ENCODE measurements around the gene TNRC6B.

TNRC6B gene

GRCh38 chr22:40331706-40332105, 154.0 kb downstream of the TNRC6B start:
- H3K23ac ChIP-seq (ENCODE audit: low read length in 2 of 2): no peak overlapping the region
- no peak overlapping the region for H3K27ac ChIP-seq (ENCODE audit: low read length, poor library complexity, severe bottlenecking)
- WGBS: 87% methylated on average over 4 of the region's 4 CpGs
- no peak overlapping the region for H2BK5ac ChIP-seq (ENCODE audit: low read depth, low read length, poor library complexity, severe bottlenecking)
- H2BK12ac ChIP-seq (ENCODE audit: low read length in 2 of 2): no peak overlapping the region
- H3K4me2 ChIP-seq (ENCODE audit: low read length, poor library complexity, severe bottlenecking): no peak overlapping the region
- no peak overlapping the region for H2AK5ac ChIP-seq (ENCODE audit: low read length, severe bottlenecking)
- no peak overlapping the region for H3K9ac ChIP-seq (ENCODE audit: low read length)
- H3K9me3 ChIP-seq (ENCODE audit: control insufficient read depth, low read length): no peaks in the 10 kb centered on the region
- no peak overlapping the region for H4K8ac ChIP-seq (ENCODE audit: low read length)
- H3K14ac ChIP-seq (ENCODE audit: low read length in 2 of 2): peak overlapping the region in 1 of 2 experiments; percentile 42
- H3K4me3 ChIP-seq (ENCODE audit: insufficient read depth in 1 of 2, low read depth in 1 of 2, low read length in 2 of 2): no peak overlapping the region
- no peak overlapping the region for H4K91ac ChIP-seq (ENCODE audit: low read length)
- H2BK15ac ChIP-seq (ENCODE audit: low read depth, poor library complexity, severe bottlenecking): no peak overlapping the region
- peaks cover 7% of the 10 kb centered on the region for H3K4me1 ChIP-seq (ENCODE audit: control insufficient read depth, insufficient read depth, low read depth, low read length)
- H3K79me1 ChIP-seq (replicated peaks; ENCODE audit: low read length, poor library complexity, severe bottlenecking): peaks cover 4% of the 10 kb centered on the region
- H2AFZ ChIP-seq (ENCODE audit: low read depth, low read length): no peak overlapping the region
- H2BK120ac ChIP-seq (ENCODE audit: low read depth, low read length): no peak overlapping the region
- no peaks in the 10 kb centered on the region for H3K27me3 ChIP-seq (ENCODE audit: control insufficient read depth in 1 of 2, insufficient read depth in 1 of 2, low read length in 2 of 2)
- H3K18ac ChIP-seq (ENCODE audit: low read depth in 1 of 2, low read length in 2 of 2): no peak overlapping the region
- peaks cover 15 to 56% of the 10 kb centered on the region in 2 experiments for H3K36me3 ChIP-seq (ENCODE audit: control insufficient read depth in 1 of 2, insufficient read depth in 2 of 2, low read depth in 1 of 2, low read length in 2 of 2)
- no peak for DNase-seq
- H3K4ac ChIP-seq (ENCODE audit: low read depth in 1 of 2, low read length in 2 of 2): no peak overlapping the region

- Histone ChIP-seq H3K79me1 (replicated peaks; ENCODE audit: low read length, poor library complexity, severe bottlenecking) (peaks cover 4% of the 10 kb centered on the region), H3K18ac (ENCODE audit: low read depth in 1 of 2, low read length in 2 of 2) (no peak overlapping the region), H3K4me1 (ENCODE audit: control insufficient read depth, insufficient read depth, low read depth, low read length) (peaks cover 5% of the 10 kb centered on the region), H2BK120ac (ENCODE audit: low read depth, low read length) (no peak overlapping the region), H2BK15ac (ENCODE audit: low read depth, poor library complexity, severe bottlenecking) (no peak overlapping the region), H3K23ac (ENCODE audit: low read length in 2 of 2) (no peak overlapping the region), H4K91ac (ENCODE audit: low read length) (no peak overlapping the region), H4K8ac (ENCODE audit: low read length) (no peak overlapping the region), H3K4me2 (ENCODE audit: low read length, poor library complexity, severe bottlenecking) (no peak overlapping the region), H3K36me3 (ENCODE audit: control insufficient read depth in 1 of 2, insufficient read depth in 2 of 2, low read depth in 1 of 2, low read length in 2 of 2) (peaks cover 15 to 49% of the 10 kb centered on the region in 2 experiments), H3K14ac (ENCODE audit: low read length in 2 of 2) (no peak overlapping the region), H3K4me3 (ENCODE audit: insufficient read depth in 1 of 2, low read depth in 1 of 2, low read length in 2 of 2) (no peak overlapping the region), H2BK5ac (ENCODE audit: low read depth, low read length, poor library complexity, severe bottlenecking) (no peak overlapping the region), H3K4ac (ENCODE audit: low read depth in 1 of 2, low read length in 2 of 2) (no peak overlapping the region), H3K9me3 (ENCODE audit: control insufficient read depth, low read length) (no peaks in the 10 kb centered on the region), H3K27ac (ENCODE audit: low read length, poor library complexity, severe bottlenecking) (no peak overlapping the region), H3K9ac (ENCODE audit: low read length) (no peak overlapping the region), H2BK12ac (ENCODE audit: low read length in 2 of 2) (no peak overlapping the region), H2AK5ac (ENCODE audit: low read length, severe bottlenecking) (no peak overlapping the region), H2AFZ (ENCODE audit: low read depth, low read length) (no peak overlapping the region), H3K27me3 (ENCODE audit: control insufficient read depth in 1 of 2, insufficient read depth in 1 of 2, low read length in 2 of 2) (no peaks in the 10 kb centered on the region)
- DNase-seq: peak; percentile 64
- WGBS: 57% methylated on average over 9 of the region's 9 CpGs
Measured at GRCh38 chr22:40332319-40332781, 154.6 kb downstream of the TNRC6B start.

- Histone ChIP-seq H2BK15ac (ENCODE audit: low read depth, poor library complexity, severe bottlenecking) (no peak overlapping the region), H3K27ac (ENCODE audit: low read length, poor library complexity, severe bottlenecking) (no peak overlapping the region), H3K79me1 (replicated peaks; ENCODE audit: low read length, poor library complexity, severe bottlenecking) (peaks cover 3% of the 10 kb centered on the region), H2AK5ac (ENCODE audit: low read length, severe bottlenecking) (no peak overlapping the region), H3K27me3 (ENCODE audit: control insufficient read depth in 1 of 2, insufficient read depth in 1 of 2, low read length in 2 of 2) (no peaks in the 10 kb centered on the region), H3K9ac (ENCODE audit: low read length) (no peak overlapping the region), H3K9me3 (ENCODE audit: control insufficient read depth, low read length) (no peaks in the 10 kb centered on the region), H3K18ac (ENCODE audit: low read depth in 1 of 2, low read length in 2 of 2) (no peak overlapping the region), H3K4me3 (ENCODE audit: insufficient read depth in 1 of 2, low read depth in 1 of 2, low read length in 2 of 2) (no peak overlapping the region), H3K23ac (ENCODE audit: low read length in 2 of 2) (no peak overlapping the region), H2BK5ac (ENCODE audit: low read depth, low read length, poor library complexity, severe bottlenecking) (no peak overlapping the region), H2AFZ (ENCODE audit: low read depth, low read length) (no peak overlapping the region), H2BK120ac (ENCODE audit: low read depth, low read length) (no peak overlapping the region), H3K4ac (ENCODE audit: low read depth in 1 of 2, low read length in 2 of 2) (no peak overlapping the region), H3K14ac (ENCODE audit: low read length in 2 of 2) (no peak overlapping the region), H3K4me1 (ENCODE audit: control insufficient read depth, insufficient read depth, low read depth, low read length) (peaks cover 5% of the 10 kb centered on the region), H3K36me3 (ENCODE audit: control insufficient read depth in 1 of 2, insufficient read depth in 2 of 2, low read depth in 1 of 2, low read length in 2 of 2) (peaks cover 15 to 41% of the 10 kb centered on the region in 2 experiments), H4K91ac (ENCODE audit: low read length) (no peak overlapping the region), H4K8ac (ENCODE audit: low read length) (no peak overlapping the region), H3K4me2 (ENCODE audit: low read length, poor library complexity, severe bottlenecking) (no peak overlapping the region), H2BK12ac (ENCODE audit: low read length in 2 of 2) (no peak overlapping the region)
- WGBS: 98% methylated on average over 2 of the region's 2 CpGs
- no peak for DNase-seq
Measured at GRCh38 chr22:40334060-40334459, 156.3 kb downstream of the TNRC6B start.

GRCh38 chr22:40334899-40335298, 157.2 kb downstream of the TNRC6B start:
- Histone ChIP-seq H3K79me1 (replicated peaks; ENCODE audit: low read length, poor library complexity, severe bottlenecking) (peaks cover 2% of the 10 kb centered on the region), H2AK5ac (ENCODE audit: low read length, severe bottlenecking) (no peak overlapping the region), H3K14ac (ENCODE audit: low read length in 2 of 2) (no peak overlapping the region), H3K27ac (ENCODE audit: low read length, poor library complexity, severe bottlenecking) (no peak overlapping the region), H3K4ac (ENCODE audit: low read depth in 1 of 2, low read length in 2 of 2) (no peak overlapping the region), H3K4me3 (ENCODE audit: insufficient read depth in 1 of 2, low read depth in 1 of 2, low read length in 2 of 2) (no peak overlapping the region), H3K9ac (ENCODE audit: low read length) (no peak overlapping the region), H2BK12ac (ENCODE audit: low read length in 2 of 2) (no peak overlapping the region), H3K36me3 (ENCODE audit: control insufficient read depth in 1 of 2, insufficient read depth in 2 of 2, low read depth in 1 of 2, low read length in 2 of 2) (peaks cover 12 to 34% of the 10 kb centered on the region in 2 experiments), H2BK15ac (ENCODE audit: low read depth, poor library complexity, severe bottlenecking) (no peak overlapping the region), H3K27me3 (ENCODE audit: control insufficient read depth in 1 of 2, insufficient read depth in 1 of 2, low read length in 2 of 2) (no peaks in the 10 kb centered on the region), H3K4me1 (ENCODE audit: control insufficient read depth, insufficient read depth, low read depth, low read length) (peaks cover 5% of the 10 kb centered on the region), H3K9me3 (ENCODE audit: control insufficient read depth, low read length) (no peaks in the 10 kb centered on the region), H3K4me2 (ENCODE audit: low read length, poor library complexity, severe bottlenecking) (no peak overlapping the region), H2BK5ac (ENCODE audit: low read depth, low read length, poor library complexity, severe bottlenecking) (no peak overlapping the region), H4K91ac (ENCODE audit: low read length) (no peak overlapping the region), H2AFZ (ENCODE audit: low read depth, low read length) (no peak overlapping the region), H3K23ac (ENCODE audit: low read length in 2 of 2) (no peak overlapping the region), H3K18ac (ENCODE audit: low read depth in 1 of 2, low read length in 2 of 2) (no peak overlapping the region), H2BK120ac (ENCODE audit: low read depth, low read length) (no peak overlapping the region), H4K8ac (ENCODE audit: low read length) (no peak overlapping the region)
- no peak for DNase-seq
- 88% methylated on average over 1 of the region's 2 CpGs for WGBS

Data from mesenchymal stem cell (in vitro differentiated cells and primary cell).